ENCODE measurements around the gene ZNF358.

ZNF358 gene

GRCh38 chr19:7515645-7516151, at the start of gene ZNF358:
TSS of gene ZNF358 (plus strand) at chr19:7516103. CDS start at chr19:7519243, 3,140 bp downstream.
- DNase-seq, result peak; percentile 25

DNA sequence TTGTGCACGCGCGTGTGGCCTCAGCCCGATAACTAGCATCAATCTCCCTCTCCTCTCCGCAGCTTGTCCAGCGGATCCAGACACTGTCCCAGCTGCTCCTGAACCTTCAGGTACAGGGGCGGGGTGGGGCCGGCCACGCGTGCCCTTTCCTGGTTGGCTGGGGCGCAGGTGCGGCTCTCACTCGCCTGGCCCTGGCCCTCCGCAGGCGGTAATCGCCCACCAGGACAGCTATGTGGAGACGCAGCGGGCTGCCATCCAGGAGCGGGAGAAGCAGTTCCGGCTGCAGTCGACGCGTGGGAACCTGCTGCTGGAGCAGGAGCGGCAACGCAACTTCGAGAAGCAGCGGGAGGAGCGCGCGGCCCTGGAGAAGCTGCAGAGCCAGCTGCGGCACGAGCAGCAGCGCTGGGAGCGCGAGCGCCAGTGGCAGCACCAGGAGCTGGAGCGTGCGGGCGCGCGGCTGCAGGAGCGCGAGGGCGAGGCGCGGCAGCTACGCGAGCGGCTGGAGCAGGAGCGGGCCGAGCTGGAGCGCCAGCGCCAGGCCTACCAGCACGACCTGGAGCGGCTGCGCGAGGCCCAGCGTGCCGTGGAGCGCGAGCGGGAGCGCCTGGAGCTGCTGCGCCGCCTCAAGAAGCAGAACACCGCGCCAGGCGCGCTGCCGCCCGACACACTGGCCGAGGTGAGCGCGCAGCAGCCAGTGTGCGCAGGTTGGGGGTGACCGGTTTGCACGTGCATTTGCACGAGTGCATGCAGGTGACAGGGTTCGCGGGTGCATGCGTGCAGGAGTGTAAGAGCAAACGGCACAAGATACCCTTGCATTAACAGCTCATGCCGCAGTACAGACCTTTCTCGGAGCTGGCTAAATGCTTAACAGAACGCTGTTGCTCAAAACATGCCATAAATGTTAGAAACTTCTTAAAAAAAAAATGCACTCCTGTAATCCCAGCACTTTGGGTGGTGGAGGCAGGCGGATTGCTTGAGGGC, 48.6 kb upstream of the ZNF358 start:
- DNase-seq, result no peak

DNA sequence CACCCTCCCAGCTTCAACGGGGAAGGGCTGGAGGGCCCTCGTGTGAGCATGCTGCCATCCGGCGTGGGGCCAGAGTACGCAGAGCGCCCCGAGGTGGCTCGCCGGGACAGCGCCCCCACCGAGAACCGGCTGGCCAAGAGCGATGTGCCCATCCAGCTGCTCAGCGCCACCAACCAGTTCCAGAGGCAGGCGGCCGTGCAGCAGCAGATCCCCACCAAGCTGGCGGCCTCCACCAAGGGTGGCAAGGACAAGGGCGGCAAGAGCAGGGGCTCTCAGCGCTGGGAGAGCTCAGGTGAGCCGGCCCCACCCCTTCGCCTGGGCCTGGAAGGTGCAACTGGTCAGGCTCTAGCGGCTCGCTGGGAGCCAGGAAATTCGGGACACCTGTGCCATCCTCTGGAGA, 47.1 kb upstream of the ZNF358 start:
- DNase-seq, result no peak

DNA sequence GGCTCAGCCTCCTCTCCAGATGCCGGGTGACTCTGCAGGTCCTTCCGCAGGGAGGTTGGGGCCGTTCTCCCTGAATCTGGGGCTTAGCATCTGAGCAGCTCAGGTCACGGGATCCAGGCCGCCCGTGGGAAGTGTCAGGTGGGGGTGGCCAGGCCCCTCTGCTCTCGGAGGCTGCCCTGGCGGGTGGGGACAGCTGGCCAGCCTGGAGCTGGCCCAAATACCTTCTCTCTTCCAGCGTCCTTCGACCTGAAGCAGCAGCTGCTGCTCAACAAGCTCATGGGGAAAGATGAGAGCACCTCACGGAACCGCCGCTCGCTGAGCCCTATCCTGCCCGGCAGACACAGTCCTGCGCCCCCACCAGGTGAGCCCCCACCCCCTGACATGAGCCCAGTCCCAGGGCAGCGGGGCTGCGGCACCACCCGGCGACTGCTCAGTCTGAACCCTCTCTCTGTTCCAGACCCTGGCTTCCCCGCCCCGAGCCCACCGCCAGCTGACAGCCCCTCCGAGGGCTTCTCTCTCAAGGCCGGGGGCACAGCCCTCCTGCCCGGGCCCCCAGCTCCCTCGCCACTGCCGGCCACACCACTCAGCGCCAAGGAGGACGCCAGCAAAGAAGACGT, 46.1 kb upstream of the ZNF358 start:
- no peak for DNase-seq

DNA sequence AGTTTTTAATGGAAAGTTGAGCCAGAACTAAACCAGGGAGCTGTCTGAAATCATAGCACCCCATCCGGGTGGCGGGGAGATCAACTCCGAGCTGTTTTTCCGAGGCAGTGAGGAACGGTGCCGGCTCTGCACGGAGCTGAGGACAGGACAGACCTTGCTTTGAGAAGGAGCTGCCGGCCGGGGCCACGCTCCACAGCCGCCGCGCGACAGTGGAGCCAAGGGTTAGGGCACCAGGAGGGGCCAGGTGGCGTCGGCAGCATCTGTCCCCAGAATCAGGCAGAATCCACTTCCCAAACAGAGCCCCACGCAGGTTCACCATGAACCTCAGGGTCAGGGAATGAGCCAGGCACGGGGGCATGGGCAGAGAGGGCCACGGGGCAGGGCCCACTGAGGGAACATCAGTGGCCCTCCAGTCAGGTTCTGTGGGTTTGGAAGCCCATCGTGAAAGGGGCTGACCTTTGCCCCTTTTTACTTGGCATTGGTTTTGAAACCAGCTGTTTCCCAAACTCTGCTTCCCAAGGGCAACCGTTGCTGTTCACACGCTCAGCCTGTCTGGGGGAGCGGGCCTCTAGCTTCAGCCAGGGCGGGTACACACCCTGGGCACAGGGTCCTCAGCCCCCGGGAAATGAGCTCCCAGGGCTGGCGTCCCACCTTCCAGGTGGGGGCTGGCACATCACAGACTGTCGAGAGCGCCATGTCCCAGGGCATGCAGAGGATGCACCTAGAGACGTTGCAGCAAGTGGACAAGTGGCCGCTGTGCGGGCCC, 45.2 kb upstream of the ZNF358 start:
- no peak for DNase-seq

DNA sequence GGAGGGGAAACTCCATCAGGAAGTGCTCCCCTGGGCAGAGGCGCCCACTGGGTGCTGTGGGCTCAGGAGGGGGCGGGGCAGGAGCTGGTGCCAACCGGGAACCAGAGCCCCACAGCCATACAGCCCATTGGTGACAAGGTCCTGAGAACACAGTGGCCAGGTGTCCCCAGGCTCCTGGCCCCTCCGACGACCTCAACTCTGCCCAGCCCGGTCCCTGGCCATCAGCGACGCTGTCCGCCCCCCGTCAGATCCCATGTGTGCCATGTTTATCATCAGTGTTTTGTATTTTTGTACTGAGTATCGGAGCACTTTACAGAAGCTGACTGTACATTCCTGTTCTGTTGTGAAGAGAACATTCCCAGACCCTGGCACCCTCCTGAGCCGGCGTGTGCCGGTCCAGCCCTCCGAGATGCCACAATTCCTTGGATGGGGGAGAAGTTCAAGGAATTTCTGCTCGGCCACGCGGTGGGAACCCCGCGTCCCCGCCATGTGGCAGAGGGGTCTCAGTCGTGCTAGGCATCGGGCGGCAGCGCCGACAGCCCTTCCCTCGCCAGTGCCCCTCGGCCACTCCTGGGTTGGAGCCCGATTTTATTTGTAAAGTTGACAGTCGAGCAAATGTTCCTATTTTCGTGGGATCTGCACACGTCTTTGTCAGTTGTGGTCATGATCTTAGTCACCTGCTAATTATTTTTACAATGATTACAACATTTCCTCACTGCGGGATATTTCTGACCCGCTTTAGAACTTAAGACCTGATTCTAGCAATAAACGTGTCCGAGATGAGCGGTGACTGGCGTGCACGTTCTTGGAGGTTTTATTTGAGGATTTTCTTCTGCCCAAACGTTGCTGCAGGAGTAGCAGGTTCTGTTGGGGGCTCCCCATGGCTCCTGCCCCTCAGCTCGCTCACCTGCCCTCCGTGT, 43.9 kb upstream of the ZNF358 start:
- no peak for DNase-seq

- no peak for DNase-seq
These were observed 40.2 kb upstream of the ZNF358 start for GRCh38 chr19:7475665-7476064.

DNA sequence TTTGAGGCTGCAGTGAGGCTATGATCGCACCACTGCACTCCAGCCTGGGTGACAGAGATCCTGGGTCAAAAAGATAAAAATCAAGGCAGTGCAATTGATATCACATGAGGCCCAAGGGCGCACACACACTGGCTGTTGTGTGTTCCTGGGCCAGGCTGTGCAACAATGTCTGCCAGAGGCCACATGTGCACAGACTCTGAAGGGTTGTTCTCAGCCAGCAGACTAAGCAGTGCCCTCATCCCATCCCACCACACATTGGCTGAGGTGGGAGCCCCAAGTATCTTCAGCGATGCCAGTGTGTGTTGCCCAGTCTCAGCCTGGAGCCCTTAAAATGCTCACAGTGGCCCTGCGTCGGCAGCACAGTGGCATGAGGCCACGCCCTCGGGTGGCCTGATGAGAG, 39.7 kb upstream of the ZNF358 start:
- DNase-seq, result no peak

- no peak for DNase-seq
These were observed 39.0 kb upstream of the ZNF358 start for GRCh38 chr19:7476777-7477494.

DNA sequence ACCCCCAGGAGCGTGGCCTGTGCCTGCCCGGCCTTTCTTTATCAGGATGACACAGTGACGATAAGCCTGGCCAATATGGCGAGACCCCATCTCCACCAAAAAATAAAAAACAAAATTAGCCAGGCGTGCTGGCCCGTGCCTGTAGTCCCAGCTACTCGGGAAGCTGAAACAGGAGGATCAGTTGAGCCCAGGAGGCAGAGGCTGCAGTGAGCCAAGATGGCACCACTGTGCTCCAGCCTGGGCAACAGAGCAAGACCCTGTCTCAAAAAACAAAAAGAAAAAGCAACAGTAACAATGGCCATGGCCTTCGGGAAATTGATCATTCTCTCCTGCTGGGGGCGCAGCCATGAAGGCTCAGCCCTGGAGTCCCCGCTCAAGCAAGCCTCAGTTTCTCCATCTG, 38.1 kb upstream of the ZNF358 start:
- no peak for DNase-seq

GRCh38 chr19:7478173-7478842, 37.6 kb upstream of the ZNF358 start:
- no peak for DNase-seq

DNA sequence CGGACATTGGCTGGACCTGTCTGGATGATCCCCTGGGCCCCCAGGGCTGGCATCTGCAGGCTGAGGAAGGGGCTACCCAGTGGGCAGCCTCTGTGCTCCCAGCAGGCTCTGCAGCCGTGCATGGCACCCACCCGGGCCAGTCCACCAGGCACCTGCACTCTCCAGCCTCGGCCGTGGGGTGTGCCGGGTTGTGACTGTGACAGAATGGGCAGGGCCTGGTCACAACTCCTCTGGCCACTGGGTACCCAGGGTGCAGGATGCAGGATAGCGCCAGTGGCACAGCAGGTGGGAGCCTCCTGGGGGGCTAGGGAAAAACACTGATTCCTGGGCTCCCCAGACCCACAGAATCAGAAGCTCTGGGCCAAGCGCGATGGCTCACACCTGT, 37.1 kb upstream of the ZNF358 start:
- no peak for DNase-seq

DNA sequence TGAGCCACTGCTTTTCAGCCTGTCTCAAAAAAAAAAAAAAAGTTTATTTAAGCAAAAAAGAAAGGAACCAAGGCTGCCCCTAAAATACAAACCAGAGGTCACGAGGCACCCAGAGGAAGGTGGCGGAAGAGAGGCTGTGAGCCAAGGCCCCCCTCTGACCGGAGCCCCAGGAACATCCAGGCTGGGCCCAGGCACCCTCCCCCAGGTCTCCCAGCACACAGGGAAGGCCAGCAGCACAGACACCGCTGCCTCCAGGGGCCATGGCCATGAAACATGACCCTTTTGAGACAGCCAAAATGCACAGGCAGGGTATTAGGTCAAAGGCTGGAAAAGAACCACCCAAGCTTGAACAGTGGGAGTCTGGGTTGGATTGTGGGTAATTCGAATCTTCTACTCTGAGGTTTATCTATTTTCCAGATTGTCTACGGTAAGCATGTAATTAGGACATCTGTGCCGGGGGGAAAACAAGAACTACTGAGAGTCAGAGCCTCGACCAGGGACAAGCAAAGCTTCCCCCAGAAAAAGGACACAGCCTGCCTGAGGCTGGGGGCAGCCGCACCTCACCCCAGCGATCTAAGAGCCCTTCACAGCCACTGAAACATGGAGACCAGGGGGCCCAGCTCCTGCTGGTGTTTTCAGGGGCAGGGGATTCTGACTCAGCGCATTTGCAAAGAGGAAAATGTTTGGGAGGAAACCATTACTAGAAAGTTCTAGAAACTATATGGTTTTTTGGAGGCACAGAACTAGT, 35.5 kb upstream of the ZNF358 start:
- no peak for DNase-seq

DNA sequence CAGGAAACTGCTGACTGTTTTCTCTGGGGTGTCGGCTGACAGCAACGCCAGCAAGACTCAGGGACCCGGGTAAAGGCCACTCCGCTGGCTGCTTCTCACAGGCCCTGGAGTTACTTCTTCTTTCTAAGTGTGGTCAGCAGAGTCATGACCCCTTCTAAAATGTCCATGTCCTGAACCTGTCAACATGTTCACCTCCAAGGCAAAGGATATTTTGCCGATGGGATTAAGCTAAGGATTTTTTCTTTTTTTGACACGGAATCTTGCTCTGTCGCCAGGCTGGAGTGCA, 35.0 kb upstream of the ZNF358 start:
- DNase-seq, result no peak

DNA sequence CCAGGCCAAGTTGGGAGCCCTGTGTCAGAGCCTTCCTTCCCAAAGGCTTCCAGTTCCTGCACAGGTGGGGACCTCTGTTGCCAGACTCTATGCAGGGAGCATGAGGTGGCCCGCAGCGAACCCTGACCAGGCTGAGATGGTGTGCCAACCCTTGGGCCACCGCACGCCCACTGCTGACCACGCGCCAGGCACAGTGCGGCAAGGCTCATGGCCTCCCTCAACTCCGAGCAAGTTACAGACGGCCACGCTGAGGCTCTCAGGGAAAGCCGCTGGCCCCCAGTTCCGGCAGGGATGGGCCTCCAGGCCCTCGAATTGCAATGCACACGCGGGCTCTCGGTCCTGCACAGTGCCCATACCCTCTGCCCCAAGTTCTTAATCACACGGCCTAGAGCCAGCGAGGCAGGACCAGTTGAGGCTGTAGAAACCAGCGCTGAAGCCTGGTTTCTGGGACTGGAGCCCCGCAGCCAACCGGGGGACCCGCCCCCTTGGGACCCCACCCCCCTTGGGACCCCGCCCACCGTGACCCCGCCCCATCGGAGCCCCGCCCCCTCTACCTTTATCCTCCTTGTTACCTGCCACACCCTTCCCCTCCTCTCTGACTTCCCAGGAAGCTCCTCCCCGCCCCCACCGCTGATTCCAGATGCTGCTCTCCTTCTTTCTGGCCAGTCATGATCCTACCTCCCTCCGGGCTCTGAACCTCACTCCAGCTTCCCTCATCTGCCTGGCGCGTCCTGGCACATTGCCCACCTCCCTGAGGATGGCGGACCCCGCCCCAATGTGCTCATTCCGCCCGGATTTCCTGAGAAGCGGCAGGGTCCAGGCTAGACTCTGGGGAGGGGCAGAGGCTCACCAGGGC, 33.1 kb upstream of the ZNF358 start:
- DNase-seq, result no peak

- no peak for DNase-seq
These were observed 32.1 kb upstream of the ZNF358 start for GRCh38 chr19:7483720-7484201.

- DNase-seq, result no peak
These were observed 29.0 kb upstream of the ZNF358 start for GRCh38 chr19:7486923-7487322.

- DNase-seq, result peak; percentile 89
These were observed 27.1 kb upstream of the ZNF358 start, which contains the start of gene PEX11G for GRCh38 chr19:7488736-7489353. TSS of gene PEX11G (minus strand) at chr19:7489035. CDS start at chr19:7489010, 25 bp downstream.

DNA sequence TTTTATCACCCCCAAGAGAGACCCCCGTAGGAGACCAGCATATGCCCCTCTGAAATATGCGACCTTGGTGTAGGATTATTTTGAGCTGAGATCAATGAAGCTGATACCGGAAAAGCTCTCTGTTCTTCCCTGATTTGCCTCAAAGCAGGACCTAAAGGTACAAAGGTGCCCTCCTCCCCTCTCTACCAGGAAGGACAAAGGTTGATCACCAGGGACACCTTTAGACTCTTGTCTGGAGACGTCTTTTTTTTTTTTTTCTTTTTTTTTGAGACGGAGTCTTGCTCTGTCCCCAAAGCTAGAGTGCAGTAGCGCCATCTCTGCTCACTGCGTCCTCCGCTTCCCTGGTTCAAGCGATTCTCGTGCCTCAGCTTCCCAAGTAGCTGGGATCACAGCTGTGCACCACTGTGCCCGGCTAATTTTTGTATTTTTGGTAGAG, 26.3 kb upstream of the ZNF358 start:
- no peak for DNase-seq

Data from stimulated activated CD4-positive, alpha-beta T cell treated with anti-CD3 and anti-CD28 coated beads, Interleukin-1b, Interleukin-23, amount 100 ng/mL, for 48 hours (primary cell).